ENCODE measurements around the gene KCNH3.

DNA sequence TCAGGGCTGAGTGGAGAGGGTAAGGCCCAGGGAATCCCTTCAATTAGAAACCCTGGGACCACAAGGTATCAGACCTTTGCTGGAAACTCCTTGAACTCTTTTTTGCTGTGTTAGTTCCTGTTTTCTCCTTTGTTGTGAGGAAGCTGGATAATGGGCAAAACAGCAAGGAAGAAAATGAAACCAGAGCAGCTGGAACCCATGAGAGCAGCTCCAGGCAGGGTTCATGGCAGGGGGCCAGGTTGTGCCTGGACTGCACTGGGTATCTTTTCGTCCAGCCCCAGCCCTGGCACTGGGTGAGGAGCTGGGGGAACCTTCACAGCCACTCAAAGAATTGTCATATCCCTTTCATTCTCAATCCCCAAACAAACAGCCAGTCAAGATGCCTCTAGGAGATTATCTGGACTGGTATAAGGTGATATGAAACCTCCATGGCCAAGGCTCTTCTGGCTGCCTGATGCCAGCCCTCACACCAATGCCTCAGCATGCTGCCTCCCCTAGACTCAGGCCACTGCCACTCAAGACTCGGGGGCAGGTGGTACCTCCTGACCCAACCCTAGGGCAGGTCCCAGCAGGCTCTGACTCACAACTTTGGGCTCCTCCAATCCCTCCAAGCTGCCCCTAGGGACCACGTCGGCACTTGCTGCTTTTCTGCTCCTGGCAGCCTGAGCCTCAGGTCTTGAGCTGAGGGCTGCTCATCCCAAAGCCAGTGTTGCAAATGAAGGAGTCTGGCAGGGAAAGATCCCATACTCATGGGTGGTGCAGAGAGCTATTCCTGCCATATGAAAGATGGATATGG, 50.1 kb downstream of the KCNH3 start:
- TF ChIP-seq, protein P1, sequence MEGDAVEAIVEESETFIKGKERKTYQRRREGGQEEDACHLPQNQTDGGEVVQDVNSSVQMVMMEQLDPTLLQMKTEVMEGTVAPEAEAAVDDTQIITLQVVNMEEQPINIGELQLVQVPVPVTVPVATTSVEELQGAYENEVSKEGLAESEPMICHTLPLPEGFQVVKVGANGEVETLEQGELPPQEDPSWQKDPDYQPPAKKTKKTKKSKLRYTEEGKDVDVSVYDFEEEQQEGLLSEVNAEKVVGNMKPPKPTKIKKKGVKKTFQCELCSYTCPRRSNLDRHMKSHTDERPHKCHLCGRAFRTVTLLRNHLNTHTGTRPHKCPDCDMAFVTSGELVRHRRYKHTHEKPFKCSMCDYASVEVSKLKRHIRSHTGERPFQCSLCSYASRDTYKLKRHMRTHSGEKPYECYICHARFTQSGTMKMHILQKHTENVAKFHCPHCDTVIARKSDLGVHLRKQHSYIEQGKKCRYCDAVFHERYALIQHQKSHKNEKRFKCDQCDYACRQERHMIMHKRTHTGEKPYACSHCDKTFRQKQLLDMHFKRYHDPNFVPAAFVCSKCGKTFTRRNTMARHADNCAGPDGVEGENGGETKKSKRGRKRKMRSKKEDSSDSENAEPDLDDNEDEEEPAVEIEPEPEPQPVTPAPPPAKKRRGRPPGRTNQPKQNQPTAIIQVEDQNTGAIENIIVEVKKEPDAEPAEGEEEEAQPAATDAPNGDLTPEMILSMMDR (conservative IDR thresholded peaks at IDR 0.05; ENCODE audit: low read depth, low read length), result no peak
- TF ChIP-seq CEBPB (IDR thresholded peaks at IDR 0.05; ENCODE audit: low read depth, low read length) (no peak), MAZ (IDR thresholded peaks at IDR 0.05; ENCODE audit: borderline replicate concordance, low read depth, low read length) (no peak), BHLHE40 (IDR thresholded peaks at IDR 0.05; ENCODE audit: low read depth, low read length) (no peak), CHD1 (IDR thresholded peaks at IDR 0.05; ENCODE audit: low read depth, low read length) (no peak), POLR2A (IDR thresholded peaks at IDR 0.05; ENCODE audit: low read depth, low read length) (no peak), MAFK (IDR thresholded peaks at IDR 0.05; ENCODE audit: low read depth, low read length) (no peak), NFE2L2 (IDR thresholded peaks at IDR 0.05; ENCODE audit: low read depth, low read length) (no peak), RAD21 (IDR thresholded peaks at IDR 0.05; ENCODE audit: low read length) (no peak), RCOR1 (IDR thresholded peaks at IDR 0.05; ENCODE audit: insufficient replicate concordance, low read length) (no peak), SMC3 (IDR thresholded peaks at IDR 0.05; ENCODE audit: low read depth, low read length) (no peak), RFX5 (IDR thresholded peaks at IDR 0.05; ENCODE audit: low read depth, low read length) (no peak), MXI1 (IDR thresholded peaks at IDR 0.05; ENCODE audit: borderline replicate concordance, low read depth, low read length) (no peak)
- TF ChIP-seq, protein P2, sequence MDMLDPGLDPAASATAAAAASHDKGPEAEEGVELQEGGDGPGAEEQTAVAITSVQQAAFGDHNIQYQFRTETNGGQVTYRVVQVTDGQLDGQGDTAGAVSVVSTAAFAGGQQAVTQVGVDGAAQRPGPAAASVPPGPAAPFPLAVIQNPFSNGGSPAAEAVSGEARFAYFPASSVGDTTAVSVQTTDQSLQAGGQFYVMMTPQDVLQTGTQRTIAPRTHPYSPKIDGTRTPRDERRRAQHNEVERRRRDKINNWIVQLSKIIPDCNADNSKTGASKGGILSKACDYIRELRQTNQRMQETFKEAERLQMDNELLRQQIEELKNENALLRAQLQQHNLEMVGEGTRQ (IDR thresholded peaks at IDR 0.05; ENCODE audit: low read depth, low read length), result no peak
